Activated B cell treated with CpG ODN at 0.5 μM for 24 hours (primary cell): ENCODE results near the gene PLAC1. TPM values are rescaled to one million over a fixed set of nuclear protein-coding genes. Genes with fewer than 3 reads are reported as not detected.

Experiments
- ATAC-seq: fragments of 200-7000 bp; cut with Tn5 transposase; one replicate; pipeline ENCODE4 v1.10.0; 2021; ENCODE audit warnings: low read depth, mild to moderate bottlenecking, moderate library complexity
- CTCF ChIA-PET: fragments of 350-600 bp; sonication (Branson Sonifier 250); formaldehyde crosslinking; loops from one replicate; lab custom pipeline; 2021; ENCODE audit warnings: antibody characterized with exemption; lab: Charles Lee
- POLR2A ChIA-PET: fragments of 350-600 bp; sonication (Branson Sonifier 250); formaldehyde crosslinking; loops from one replicate; lab custom pipeline; 2021; ENCODE audit warnings: antibody characterized with exemption; lab: Charles Lee
- DNase-seq: peaks from one replicate; pipeline ENCODE4 v3.0.0; 2022
- H3K27ac Mint-ChIP-seq: one replicate; pipeline ENCODE4 v1.8.0; 2020; ENCODE audit warnings: mixed read lengths
- H3K27me3 Mint-ChIP-seq: one replicate; pipeline ENCODE4 v1.8.0; 2021; ENCODE audit warnings: mixed read lengths
- H3K36me3 Mint-ChIP-seq: one replicate; pipeline ENCODE4 v1.8.0; 2021; ENCODE audit warnings: low read depth, mixed read lengths
- H3K4me1 Mint-ChIP-seq: one replicate; pipeline ENCODE4 v1.8.0; 2021; ENCODE audit warnings: mixed read lengths
- H3K4me3 Mint-ChIP-seq: one replicate; pipeline ENCODE4 v1.8.0; 2020; ENCODE audit warnings: mild to moderate bottlenecking, mixed read lengths
- H3K9me3 Mint-ChIP-seq: one replicate; pipeline ENCODE4 v1.8.0; 2020; ENCODE audit warnings: mixed read lengths
- CTCF ChIP-seq: fragments of 200-600 bp; IDR thresholded peaks from one replicate; pipeline ENCODE4 v1.8.0; 2022; ENCODE audit warnings: antibody characterized with exemption, mild to moderate bottlenecking
- intact Hi-C: fragments of 100-400 bp; cut with micrococcal nuclease; formaldehyde crosslinking; loops from one replicate; pipeline ENCODE4 v1.15.1; 2024
- total RNA-seq: library from RNA; stranded (reverse); gene quantifications from 2 replicates; pipeline ENCODE4 v1.2.3, GENCODE V29; 2022

Gene PLAC1
- total RNA-seq, 1 donor from 2014 or later: not detected

- ChIA-PET POLR2A (no interaction called here), CTCF (no interaction called here)
- no peak overlapping the region for H3K4me3 Mint-ChIP-seq
Measured at GRCh38 chrX:134533952-134534351, 124.3 kb downstream of the PLAC1 start.

GRCh38 chrX:134533352-134533751 is 124.9 kb downstream of the PLAC1 start:
- H3K4me1 Mint-ChIP-seq: no peaks in the 10 kb centered on the region
- no peaks in the 10 kb centered on the region for H3K36me3 Mint-ChIP-seq
- ChIA-PET CTCF (no interaction called here), POLR2A (no interaction called here)
- H3K9me3 Mint-ChIP-seq: no peaks in the 10 kb centered on the region
- H3K27ac Mint-ChIP-seq: no peak overlapping the region
- DNase-seq (no peak), ATAC-seq (no peak)
- H3K4me3 Mint-ChIP-seq: no peak overlapping the region
- H3K27me3 Mint-ChIP-seq: no peaks in the 10 kb centered on the region
- intact Hi-C loops: no loop called here
- TF ChIP-seq CTCF: no peak

More at GRCh38 chrX:134533952-134534351, 124.3 kb downstream of the PLAC1 start:
- Mint-ChIP-seq H3K36me3 (no peaks in the 10 kb centered on the region), H3K4me1 (no peaks in the 10 kb centered on the region), H3K9me3 (no peaks in the 10 kb centered on the region), H3K27me3 (no peaks in the 10 kb centered on the region), H3K27ac (no peak overlapping the region)
- no peak for TF ChIP-seq CTCF
- ATAC-seq: no peak
- intact Hi-C loops: no loop called here
- no peak for DNase-seq

GRCh38 chrX:134530845-134531244 is 127.4 kb downstream of the PLAC1 start:
- no peak overlapping the region for H3K27ac Mint-ChIP-seq
- CTCF ChIA-PET: no interaction called here
- no peaks in the 10 kb centered on the region for H3K4me1 Mint-ChIP-seq
- ATAC-seq (no peak), DNase-seq (no peak)
- H3K9me3 Mint-ChIP-seq: no peaks in the 10 kb centered on the region
- no peak for TF ChIP-seq CTCF
- H3K4me3 Mint-ChIP-seq: no peak overlapping the region
- POLR2A ChIA-PET: no interaction called here
- no peaks in the 10 kb centered on the region for H3K36me3 Mint-ChIP-seq
- H3K27me3 Mint-ChIP-seq: no peaks in the 10 kb centered on the region
- intact Hi-C loops: no loop called here

GRCh38 chrX:134529481-134529880 is 128.8 kb downstream of the PLAC1 start:
- H3K4me1 Mint-ChIP-seq: no peaks in the 10 kb centered on the region
- intact Hi-C loops: no loop called here
- DNase-seq (no peak), ATAC-seq (no peak)
- H3K27ac Mint-ChIP-seq: no peak overlapping the region
- no peaks in the 10 kb centered on the region for H3K36me3 Mint-ChIP-seq
- ChIA-PET POLR2A (no interaction called here), CTCF (no interaction called here)
- H3K27me3 Mint-ChIP-seq: no peaks in the 10 kb centered on the region
- no peaks in the 10 kb centered on the region for H3K9me3 Mint-ChIP-seq
- no peak for TF ChIP-seq CTCF
- H3K4me3 Mint-ChIP-seq: no peak overlapping the region

GRCh38 chrX:134528960-134529359 is 129.3 kb downstream of the PLAC1 start:
- ChIA-PET CTCF (no interaction called here), POLR2A (no interaction called here)
- Mint-ChIP-seq H3K27ac (no peak overlapping the region), H3K9me3 (no peaks in the 10 kb centered on the region), H3K4me1 (no peaks in the 10 kb centered on the region), H3K36me3 (no peaks in the 10 kb centered on the region), H3K27me3 (no peaks in the 10 kb centered on the region), H3K4me3 (no peak overlapping the region)
- intact Hi-C loops: no loop called here
- DNase-seq (no peak), ATAC-seq (no peak)
- no peak for TF ChIP-seq CTCF
